Effector CD8-positive, alpha-beta T cell (primary cell): ENCODE measurements around the gene SLC38A8.

Source experiments
- DNase-seq: peaks from one replicate; lab custom pipeline; 2025; lab: John Stamatoyannopoulos, UW
- total RNA-seq, 4 experiments: gene quantifications; one replicate each; lab custom pipeline; 2026; lab: John Stamatoyannopoulos, UW

Gene SLC38A8
- total RNA-seq, result 0.10 to 0.62 (median 0.33) reads per million in 4 experiments

DNA sequence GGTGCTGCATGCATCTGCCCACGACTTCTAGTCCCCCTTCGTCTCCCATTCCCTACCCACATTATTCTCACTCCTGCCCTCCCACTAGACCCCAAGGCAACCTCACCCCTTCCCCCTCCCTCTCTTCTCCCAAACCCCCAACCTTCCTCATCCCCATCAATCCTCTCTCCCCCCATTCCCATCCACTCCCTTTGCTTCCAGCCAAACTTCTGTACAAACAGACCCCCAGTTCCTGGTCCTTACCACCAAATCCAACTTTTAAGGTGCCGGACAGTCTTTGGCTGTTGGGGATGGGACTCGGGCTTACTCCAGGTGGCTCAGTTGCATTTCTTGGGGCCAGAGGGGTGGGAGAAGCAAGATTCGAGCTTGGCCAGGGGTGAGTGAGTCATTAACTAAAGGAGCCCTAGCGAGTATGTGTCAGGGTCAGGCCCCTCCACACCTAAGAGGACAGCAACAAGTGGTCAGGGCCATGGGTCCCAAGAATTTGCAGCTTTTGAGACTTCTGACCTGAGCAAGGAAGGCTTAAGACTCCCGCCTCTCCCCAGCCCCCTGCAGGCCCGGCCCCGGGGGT lies at the start of gene SLC38A8:
TSS of gene SLC38A8 (minus strand) at position 488 of the 571 bp plus-strand sequence. CDS start 638 bp downstream, outside the sequence.
- no peak for DNase-seq

DNA sequence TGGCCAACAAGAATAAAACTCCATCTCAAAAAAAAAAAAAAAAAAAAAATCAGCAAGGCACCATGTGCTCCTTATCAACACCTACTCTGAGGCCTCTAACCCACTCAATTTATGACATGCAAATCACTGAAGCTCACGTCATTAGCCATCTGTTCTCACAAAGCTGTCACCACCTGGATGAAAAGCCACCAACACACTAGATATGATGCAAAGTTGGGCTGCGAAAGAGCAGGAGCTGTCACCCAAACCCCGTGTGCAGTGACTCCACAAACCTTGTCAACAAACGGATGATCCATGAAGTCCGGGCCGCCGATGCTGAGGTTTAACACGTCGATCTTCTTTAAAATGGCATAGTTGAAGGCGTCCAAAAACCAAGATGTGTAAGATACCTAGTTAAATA lies 48.9 kb upstream of the SLC38A8 start:
- DNase-seq, result no peak

DNA sequence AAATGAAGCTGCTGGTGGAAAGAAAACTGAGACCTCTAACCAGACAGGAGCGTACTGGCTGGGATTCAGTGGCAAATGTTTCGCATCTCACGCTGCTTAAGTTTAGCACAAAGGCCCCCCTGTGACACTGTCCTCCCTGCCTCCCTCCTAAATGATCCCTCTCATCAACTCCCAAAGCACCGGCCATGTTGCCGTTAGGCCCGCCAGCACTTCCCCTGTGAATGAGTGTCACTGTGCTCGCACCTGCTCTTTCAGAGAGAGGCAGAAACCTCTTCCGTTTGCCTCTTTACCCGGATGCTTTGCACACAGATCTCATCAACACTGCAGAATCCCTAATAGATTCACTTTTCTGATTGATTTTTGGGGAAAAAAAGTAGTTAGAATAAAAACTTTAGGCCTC lies 47.6 kb upstream of the SLC38A8 start:
- DNase-seq, result no peak

DNA sequence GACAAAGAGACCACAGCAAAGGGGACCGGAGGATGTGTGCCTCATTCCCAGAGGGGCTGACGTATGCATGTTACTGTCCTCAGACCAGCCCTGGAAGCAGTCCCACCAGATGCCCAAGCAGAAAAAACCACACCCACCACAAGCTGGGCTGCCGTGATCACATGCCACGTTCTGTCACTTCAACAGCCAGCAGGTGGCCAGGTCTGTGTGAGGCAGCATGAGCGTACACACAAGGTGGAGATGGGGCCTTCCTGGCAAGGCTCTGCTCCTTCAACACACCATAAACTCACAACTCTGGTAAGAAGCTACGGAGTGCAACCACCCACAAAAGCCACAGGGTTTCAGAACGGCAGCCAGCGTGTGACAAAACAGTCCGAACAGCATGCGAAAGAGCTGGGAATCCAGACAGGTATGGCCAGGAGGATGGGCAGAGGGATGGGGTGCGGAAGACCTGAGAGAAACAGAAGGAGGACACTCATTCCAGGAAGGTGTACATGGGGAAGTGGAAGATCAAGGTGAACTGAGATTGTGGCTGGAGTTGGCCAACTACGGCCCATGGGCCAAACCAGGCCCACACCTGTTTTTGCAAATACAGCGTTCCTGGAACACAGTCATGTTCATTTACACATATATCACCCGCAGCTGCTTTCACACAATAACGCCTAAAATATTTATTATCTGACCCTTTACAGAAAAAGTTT lies 46.2 kb upstream of the SLC38A8 start:
- peak; percentile 24 for DNase-seq

DNA sequence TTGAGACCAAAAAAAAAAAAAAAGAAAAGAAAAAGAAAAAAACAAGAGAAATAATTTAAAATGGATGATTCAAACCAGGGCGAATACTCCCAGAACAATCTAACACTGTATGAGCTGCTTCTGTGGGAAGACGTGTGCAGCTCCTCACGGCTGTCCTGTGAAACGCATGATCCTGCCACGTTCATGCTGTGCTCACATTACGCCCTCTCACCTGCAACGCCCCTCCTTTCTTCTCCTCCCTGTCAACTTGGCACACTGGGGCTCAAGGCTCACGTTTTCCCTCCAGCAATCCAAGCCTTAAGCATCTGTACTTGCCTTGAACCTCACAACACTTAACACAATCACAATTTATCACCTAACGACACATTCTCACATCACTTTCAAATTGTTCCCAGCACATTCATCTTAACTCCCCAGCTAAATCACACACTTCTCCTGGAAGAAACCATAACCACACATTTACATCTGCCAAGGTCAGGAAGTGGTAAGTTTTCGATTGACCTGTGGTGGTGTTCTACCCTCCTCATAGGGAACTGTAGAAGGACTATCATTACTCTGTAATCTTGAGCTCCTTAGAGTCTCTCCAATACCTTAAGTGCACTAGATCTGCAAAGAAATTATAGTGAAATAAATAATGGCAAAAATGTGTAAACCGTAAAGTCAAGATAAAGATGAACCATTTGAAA lies 45.0 kb upstream of the SLC38A8 start:
- no peak for DNase-seq

DNA sequence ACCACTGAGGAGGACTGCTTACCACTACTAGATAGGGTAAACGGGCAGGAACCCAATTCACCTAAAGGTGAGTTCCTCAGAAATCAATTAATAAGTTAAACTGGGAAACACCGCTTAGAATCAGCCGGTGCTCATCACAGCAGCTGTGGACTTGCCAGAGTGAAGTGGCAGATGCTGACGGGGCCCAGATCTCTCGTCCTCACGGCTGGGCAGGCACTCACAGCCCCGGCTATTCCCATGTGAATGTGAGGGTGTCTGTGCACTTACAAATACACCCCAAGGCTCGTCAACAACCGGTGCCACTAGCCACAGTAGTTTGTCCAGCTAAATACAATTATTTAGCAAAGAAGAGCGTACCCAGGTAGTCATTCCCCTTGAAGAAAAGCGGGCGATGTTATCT lies 44.4 kb upstream of the SLC38A8 start:
- DNase-seq, result no peak

DNA sequence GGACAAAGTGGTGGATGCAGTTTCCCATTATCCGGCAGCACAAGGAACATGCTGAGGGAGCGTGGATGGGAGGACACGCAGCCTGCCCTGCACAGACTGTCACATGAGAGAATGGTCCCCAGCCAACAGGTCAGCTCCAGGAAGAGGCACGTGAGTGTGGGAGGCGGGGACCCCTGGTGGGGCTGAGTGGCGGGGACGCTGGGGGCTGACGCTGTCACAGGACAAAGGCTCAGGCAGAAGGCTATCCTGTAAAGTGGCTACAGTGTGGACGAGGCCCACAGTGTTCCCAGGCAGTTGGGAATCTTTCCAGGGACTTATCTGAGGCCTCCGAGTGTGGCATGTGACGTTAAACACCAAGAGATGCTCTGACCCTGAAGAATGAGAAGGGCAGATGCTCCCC lies 43.7 kb upstream of the SLC38A8 start:
- no peak for DNase-seq

DNA sequence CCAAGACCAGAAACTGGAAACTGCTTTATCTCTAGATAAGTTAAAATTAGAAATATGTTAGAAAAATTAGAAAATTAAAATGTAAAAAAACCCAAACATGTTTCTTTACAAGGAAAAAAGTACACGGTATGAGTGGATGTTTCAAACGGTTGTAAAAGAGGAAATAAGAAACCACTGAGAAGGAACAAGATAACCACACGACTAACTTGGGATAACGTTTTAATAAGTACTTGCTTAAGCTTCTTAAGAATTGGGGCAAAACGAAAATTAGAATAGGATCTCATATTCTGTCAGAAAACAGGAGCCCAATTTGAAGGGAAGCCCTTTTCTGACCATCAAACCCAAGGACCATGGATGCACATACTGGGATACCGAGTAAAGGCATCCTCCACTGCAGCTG lies 43.2 kb upstream of the SLC38A8 start:
- no peak for DNase-seq

DNA sequence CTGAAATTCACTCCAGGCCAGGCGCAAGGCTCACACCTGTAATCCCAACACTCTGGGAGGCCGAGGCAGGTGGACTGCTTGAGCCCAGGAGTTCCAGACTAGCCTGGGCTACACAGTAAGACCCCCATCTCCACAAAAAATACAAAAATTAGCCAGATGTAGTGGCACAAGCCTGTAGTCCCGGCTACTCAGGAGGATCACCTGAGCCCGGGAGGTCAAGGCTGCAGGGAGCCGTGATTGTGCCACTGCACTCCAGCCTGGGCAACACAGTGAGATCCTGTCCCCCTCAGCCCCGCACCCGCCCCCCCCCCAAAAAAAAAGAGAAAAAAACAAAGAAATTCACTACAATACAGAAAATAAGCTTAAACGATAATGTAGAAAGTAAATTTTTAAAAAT lies 42.7 kb upstream of the SLC38A8 start:
- DNase-seq, result no peak

DNA sequence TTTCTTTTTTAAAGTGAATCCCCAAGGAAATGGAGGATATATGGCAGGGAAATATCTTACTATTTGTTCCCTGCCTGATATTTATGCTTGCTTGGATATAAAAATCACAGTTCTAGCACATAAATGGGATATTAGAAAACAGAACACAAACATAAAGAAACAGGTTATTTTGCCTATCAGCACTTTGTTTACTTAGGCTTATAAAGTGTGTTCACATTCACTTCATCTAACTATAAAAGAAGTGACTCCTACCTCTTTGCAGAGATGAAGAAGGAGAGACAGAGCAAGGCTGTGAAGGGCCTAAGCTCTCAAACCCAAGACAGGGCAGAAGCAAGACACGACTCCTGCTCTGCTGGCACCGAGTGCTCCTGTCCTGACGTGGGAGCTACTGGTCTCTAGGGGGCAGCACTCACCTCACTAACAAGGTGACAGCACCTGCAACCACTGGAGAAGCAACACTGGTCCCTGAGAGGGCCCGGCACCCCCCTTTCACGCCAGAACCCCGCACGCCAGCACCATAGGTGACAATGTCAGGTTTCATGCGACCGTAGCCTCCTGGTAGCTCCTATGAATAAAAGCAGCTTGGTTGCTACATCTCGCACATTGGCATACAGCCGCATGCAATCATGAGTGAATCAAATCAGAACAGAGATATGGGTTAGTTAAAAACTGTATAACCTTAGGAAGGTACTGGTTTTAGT lies 42.1 kb upstream of the SLC38A8 start:
- DNase-seq, result peak; percentile 49

DNA sequence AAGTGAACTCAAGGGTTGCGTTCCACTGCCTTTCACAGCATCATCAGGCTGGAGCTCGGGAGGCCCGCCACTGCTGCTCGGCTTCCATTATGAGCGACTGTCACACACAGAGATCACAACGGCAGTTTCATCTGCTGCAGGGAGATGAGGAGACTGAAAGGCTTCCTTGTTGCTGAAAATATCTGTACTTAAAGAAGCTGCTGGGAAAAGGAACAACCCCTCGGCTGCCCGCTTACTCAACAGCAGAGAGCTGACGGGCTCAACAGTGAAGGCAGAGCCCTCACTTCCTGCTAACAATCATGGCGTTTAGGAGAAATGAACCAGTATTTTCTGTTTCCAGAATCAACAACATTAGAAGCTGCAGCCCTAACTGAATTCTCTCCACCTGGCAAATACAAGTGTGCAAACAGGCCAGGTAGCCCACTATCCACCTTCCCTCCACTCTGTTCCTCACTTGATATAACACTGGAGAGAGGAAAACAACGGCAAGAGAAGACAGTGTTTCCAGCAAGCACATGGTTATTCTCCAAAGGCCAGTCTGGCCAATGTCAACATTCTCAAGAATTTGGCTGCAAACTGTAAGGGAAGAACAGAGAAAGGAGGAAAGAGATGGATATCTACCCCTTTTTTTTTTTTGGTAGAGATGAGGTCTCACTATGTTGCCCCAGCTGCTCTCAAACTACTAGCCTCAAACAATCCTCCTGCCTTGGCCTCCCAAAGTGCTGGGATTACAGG lies 40.4 kb upstream of the SLC38A8 start:
- DNase-seq, result no peak

DNA sequence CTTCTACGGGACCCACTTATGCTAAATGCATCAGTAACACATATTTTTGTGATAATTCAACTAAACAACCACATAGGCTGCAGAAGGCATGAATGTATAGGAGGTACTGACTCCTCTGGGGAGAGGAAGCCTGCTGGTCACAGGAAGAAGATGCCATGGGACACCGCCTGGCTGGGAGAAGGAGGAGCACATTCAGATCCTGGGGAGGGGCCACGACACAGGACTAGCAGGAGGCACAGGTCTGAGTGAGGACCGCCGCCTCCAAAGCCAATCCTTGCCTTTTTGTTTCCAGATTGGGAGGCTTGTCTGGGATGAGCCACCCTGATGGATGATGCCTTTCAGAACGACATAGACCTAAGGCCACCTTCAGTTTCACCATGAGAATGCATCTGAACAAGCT lies 39.5 kb upstream of the SLC38A8 start:
- DNase-seq, result no peak

DNA sequence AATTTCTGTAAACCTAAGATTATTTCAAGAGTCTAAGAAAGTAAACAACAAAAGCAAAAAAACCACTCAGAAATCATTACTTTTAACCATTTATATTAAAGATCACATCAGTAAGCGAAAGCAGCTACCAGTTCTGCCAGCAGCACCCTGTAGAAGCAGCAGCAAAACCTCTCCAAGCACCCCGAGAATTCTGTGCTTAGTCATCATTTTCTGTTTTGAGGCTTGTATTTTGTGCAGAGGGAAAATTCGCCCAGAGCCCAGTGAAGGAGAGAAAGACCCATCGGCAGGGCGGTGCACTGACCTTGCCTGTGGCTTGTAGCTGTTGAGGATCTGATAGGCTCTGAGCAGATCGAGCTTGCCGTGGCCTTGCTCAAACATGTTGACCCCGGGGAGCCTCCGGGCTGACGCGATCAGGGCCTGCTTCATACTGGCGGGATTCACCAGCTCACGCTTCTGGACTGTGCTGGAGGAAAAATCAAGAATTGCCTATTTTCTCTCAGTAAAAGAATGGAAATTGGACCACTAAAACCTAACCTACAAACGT lies 38.9 kb upstream of the SLC38A8 start:
- DNase-seq, result no peak

DNA sequence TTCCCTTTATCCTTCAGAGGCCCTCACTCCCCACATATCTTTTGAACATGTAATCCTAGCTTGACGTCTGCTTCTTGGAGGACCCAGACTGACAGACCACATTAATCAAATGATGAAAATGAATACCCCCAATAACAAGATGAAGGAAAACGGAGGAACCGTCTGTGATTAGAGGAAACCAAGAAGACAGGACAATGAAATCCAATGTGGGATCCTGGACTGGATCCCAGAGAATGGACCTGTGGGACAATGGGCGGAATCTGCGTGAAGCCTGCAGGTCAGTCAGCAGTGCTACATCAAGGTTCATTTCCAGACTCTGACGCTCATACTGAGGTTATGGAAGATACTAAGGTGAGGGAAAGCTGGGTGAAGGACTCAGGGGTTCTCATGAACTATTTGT lies 38.2 kb upstream of the SLC38A8 start:
- DNase-seq, result no peak

DNA sequence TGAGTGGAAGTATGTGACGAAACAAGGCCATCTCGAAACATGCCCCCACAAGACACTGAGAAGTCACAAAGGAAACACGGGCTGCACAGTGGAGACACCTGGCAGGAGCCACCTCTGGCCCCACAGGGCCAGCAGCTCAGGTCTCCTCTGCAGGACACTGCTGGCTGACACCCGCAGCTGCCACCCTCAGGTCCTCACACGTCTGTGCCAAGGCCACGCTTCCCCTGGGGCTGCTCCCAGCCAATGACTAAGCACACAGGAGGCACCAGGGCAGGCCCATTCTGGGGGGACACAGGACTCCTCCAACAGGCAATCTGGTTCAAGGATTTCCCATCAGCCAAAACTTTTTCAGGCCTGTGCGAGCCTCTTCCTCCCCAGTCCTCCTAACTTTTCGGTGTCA lies 37.8 kb upstream of the SLC38A8 start:
- no peak for DNase-seq

DNA sequence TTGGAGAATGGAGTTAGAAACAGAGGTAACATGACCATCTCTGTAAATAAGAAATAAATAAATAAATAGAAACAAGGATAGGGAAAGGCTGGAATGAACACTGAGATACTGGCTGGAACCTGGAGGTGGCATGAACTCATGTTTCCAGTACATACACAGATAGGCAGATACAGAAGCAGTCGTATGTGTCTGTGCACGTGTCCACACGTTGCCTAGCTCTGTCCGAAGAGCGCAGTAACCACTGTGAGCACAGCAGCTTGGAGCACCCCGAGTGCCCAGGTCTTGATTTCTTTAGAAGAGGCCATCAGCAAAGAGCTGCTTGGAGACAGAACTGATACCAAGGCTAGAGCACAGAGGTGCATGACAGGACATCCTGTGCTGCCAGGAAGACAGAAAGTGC lies 37.1 kb upstream of the SLC38A8 start:
- no peak for DNase-seq

DNA sequence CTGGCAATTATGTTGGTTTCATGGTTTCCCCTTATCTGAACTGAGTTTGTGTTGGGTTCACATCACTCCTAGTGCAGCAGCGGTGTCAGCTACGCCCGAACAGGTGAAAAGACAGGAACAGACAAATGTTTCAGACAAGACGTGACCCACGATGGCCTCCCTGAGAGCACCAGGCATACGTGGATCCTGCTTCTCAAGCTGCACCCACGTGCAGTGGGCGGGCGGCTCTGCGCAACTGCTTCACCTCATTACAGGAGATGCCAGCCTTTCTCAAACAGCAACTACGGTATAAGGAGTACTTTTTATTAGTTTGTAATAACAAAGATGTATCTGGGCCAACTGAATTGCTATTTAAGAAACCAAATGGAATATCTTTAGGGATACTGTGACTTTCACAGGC lies 32.8 kb upstream of the SLC38A8 start:
- no peak for DNase-seq

DNA sequence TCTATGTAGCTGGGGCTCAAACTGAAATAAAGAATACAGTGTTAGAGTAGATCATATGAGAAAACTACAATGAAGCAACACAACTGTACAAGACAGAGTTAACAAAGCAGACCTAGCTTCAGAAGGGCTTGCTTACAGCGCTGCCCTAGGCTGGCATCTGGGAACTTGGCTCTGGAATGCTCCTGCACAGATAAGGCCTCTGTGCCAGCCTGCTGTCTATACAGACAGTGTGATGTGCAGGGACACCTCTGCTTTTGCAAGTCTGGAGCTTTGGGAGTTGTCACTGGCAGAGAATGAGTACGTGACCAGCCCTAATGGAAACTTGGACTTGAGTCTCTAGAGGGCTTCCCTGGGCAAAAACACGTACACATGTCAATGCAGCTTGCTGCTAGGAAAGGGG lies 32.1 kb upstream of the SLC38A8 start:
- no peak for DNase-seq

DNA sequence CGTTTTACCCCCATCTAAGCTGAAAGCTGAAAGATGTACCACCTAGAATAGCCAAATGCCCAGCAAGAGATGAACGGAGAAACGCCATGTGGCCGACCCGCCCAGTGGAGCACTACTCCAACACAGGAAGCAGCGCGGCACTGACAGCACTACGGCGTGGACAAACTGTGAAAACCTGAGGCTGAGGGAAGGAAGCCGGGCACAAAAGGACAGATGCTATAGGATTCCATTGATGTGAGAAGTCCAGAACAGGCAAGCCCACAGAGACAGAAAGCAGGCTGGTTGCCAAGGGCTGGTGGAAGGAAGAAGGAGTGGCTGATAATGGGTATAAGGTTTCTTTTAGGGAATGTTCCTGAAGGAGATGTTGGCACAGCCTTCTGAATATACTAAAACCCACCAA lies 29.4 kb upstream of the SLC38A8 start:
- no peak for DNase-seq

DNA sequence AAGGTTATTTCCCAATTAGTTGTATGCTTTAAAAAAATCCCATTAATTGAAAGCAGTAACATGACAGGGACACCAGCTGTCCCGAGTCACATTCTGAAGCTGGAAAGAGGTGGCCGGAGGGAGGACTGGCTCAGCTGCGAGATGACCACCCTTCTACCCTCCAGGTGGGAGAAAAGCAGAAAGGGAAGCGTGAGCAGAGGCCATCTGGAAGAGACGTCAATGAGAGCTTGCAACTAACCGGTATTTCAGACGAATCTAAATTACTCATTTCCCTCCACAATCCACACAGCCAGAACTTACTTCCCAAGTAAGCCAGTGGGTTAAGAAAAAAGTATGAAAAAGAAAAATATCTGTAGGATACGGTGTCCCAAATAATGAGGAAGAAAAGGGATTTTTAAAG lies 28.5 kb upstream of the SLC38A8 start:
- no peak for DNase-seq

DNA sequence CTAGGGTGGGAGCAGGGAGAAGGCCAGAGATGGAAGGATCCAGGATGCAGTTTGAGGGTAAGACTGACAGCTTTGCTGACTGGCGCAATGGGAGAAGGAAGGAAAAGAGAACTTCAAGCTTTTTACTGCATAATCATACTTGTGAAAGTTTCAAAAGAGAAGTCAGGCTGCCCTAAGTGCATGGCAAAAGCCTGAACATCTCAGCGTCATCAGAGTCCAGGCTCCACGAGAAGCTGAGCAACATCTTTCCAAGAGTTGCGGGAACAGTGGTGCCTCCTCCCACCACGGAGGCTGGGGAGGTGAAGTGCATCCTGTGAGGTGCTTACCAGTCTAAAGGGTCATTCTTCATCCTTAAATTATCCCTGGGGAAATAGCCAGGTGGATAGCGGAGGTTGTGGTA lies 26.9 kb upstream of the SLC38A8 start:
- DNase-seq, result no peak
